Islet precursor cell (in vitro differentiated cells): Measurements from ENCODE around the gene CRISPLD2.
"Not testable (repeated sequence)": the region's sequence is repeated elsewhere in the genome, so short reads cannot be mapped to it uniquely, and the experiment has no call there.

Source experiments
- DNase-seq: peaks from one replicate; pipeline ENCODE4 v3.0.0-alpha.2; 2018

CRISPLD2 gene

DNA sequence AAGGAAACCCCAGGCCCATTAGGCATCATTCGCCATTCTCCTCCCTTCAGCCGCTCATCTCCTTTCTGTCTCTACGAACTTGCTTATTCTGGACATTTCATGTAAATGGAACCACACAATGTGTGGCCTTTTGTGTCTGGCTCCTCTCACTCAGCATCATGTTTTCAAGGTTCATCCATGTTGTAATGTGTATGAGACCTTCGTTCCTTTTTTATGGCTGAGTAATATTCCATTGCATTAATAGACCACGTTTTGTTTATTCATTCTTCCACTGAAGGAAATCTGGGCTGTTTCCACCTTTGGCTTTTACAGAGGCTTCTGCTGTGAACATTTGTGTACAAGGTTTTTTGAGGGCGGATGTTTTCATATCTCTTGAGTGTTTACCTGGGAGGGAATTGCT is 3.2 kb downstream of the CRISPLD2 start:
- no peak for DNase-seq

DNA sequence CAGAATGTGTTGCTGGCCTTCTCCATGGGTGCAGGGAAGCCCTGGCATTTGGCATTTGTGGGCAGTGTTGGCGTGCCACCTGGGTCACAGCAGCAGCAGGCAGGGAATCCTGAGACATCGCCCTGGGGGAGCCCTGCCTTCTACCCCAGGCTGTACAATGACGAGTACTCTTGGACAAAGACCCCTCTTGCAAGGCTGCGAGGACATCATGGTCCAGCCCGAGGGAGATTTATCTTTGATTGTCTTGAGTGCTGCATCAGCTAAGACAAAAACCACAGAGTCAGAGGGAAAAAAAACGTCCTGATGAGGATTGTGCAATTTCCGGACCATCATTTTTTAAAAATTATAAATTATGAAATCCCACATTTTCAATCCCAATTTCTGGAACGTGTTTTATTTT is 3.7 kb downstream of the CRISPLD2 start:
- no peak for DNase-seq

DNA sequence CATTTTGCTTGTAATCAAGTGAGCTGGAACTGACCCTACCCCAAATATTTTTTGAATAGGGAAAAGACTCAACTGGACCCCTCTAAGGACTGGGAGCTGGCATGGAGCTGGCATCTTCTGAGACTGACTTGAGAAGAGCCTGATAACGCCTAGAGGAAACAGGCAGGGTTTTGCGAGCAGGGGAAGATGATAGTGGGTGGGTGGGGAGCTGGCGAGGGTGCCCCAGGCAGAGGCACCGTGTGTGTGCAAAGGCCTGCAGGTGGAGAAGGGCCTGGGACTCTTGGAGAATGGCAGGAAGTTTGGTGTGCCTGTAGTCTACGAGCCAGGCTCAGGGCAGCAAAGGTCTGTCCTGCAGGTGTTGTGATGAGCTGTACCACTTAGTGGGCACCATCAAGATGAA is 4.1 kb downstream of the CRISPLD2 start:
- no peak for DNase-seq

DNA sequence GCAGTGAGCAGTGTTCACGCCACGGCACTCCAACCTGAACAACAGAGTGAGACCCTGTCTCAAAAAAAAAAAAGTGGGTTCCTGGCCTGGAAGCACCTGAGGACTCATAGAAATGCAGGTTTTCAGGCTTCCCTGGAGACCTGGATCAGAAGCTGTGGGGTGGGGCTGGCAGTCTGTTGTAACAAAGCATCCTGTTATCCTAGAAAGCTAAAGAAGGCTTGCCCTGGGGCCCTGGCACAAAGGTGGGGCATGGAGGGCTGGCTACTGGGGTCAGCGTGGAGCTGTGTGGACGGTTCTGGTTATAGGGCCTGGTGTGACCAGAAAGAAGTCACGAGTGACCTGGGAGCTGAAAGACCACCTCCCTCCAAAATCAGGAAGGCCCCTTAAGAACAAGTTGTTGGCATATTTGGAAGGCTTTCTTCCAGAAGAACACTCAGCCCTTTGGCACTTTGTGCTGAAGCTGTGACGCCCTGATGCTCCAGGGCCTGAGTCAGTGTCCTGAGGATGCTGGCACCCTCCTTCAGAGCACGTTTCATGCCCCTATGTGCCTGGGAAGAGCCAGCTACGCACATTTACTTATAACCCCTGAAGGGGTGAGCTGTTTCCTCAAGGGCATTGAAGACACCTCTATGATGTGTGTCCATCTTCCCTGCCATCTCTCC is 6.2 kb downstream of the CRISPLD2 start:
- DNase-seq: no peak

DNA sequence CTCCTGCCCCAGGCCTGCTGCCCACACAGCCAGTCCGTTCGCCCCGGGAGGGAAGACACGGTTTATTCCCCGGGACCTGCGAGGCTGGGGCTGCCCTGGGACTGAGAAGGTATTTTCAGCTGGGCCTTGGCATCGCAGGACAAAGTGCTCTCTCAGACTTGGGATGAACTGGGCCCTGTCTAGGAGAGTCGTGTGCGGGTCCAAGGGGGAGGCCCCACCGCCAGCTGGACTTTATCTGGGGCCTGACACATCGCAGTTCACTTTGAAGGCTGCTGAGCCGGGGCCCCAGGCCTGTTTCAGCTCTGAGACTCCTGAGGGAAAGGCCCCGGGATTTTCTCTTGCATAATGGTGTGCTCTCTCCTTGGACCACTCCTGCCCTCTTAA is 6.8 kb downstream of the CRISPLD2 start:
- DNase-seq: peak; percentile 79

DNA sequence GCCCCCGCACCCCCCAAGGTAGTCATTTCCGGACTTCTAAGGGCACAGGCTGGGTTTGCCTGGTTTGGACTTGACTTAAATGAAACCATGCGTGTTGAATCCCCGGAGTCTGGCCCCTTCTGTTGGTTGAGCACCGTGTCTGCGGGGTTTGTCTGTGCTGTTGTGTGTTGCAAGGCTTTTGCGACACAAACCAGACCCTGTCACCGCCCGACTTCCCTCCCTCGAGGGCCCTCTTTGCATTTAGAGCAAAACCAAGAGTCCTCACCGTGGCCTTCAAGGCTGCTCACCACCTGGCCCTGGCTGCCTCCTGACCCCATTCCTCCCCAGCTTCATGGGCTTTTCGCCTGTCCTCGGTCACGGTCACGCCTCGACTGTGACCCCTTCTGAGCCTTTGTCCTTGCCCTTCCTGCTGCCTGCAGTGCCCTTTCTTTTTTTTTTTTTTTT is 7.4 kb downstream of the CRISPLD2 start:
- DNase-seq: peak; percentile 92

- DNase-seq: no peak
These were observed 8.1 kb downstream of the CRISPLD2 start for GRCh38 chr16:84827897-84828296.

DNA sequence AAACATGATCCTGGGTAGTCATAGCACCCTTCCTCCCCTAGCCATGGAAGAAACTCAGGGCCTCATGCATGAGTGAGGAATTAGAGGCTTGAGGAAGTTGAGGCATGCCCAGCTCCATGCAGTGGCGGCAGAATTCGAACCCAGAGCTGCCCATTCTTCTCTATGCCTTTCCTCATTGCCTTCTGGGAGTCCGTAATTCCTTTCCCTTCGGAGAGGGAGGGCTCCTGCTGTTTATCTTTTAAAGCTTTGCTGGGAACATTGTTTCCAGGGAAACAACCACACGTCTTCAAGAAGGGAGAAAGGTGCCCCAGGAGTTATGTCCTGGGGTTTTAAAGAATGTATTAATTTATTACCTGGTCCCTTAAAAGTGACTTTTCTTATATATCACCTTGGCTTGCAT is 8.5 kb downstream of the CRISPLD2 start:
- DNase-seq: no peak

DNA sequence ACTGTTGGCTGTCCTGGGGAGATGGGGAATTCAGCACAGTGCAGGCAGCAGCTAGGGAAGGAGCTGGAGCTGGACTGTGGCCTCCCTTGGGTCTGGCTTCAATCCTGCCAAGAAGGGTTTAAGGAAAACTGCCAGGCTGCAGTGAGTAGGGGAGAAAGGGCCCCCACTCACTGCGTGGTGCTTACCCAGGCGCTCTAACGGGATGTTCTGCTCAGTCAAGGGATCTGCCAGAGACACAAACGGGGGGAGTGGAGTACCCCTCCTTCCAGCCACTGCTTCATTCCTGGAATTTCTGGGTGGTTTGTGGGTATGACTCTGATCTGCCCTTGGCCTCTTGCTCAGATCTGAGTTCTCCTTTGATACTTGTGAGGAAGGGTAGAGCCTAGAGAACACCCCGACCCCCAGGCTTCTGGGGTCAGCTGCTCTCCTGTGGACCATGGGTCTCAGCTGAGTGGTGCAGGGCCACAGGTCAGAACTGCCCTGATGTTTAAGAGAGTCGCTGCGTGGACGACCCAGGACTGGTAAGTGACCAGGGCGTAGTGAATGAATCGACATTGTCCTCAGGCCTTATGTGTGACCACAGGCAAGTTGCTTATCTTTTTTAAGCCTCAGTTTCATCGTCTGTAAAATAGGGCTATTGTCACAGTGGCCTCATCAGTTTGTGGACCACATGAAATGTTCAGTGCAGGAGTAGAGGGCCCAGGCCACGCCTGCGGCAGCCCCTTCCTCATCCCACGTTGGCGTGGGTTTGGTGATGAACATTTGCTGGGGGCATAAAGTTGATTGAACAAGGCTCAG is 9.6 kb downstream of the CRISPLD2 start:
- DNase-seq: no peak

DNA sequence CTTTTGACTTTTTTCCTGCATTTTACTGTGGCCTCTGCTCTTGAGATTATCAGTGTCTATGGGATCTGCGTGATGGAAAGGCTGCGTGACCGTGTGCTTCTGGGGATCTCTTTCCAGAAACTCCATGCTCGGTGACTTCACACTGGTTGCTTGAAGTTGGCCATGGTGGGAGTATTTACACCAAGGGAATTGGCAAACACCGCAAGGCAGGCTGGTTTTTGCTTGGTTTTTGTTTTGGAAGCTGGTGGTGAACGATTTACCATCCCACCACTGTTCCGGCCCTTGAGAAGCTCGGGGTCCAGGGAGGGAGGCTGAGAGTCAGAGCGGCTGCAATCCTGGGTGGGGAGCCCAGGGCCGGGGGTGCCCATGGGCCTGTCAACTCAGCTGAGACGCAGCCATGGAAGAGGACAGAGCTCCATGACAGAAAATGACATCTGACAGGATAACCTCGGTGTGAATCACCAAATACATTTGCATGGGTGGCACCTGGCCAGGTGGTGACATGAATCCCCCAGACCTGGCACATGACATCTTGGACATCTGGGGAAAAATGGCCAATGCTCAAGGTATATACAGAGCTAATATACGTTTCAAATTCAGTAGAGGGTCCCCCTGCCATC is 11.1 kb downstream of the CRISPLD2 start:
- DNase-seq: no peak

DNA sequence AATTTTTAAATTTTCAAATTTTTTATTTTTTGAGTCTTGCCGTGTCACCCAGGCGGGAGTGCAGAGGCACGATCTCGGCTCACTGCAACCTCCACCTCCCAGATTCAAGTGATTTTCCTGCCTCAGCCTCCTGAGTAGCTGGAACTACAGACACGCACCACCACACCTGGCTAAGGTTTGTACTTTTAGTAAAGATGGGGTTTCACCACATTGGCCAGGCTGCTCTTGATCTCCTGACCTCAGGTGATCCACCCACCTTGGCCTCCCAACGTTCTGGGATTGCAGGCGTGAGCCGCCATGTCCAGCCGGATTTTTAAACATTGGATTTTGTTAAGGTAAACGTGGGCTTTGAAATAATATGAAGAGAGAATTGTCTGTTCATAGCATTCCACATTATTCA is 11.9 kb downstream of the CRISPLD2 start:
- not testable (repeated sequence) for DNase-seq

- DNase-seq: no peak
These were observed 12.8 kb downstream of the CRISPLD2 start for GRCh38 chr16:84832488-84833143.

GRCh38 chr16:84833144-84833500 is 13.3 kb downstream of the CRISPLD2 start:
- no peak for DNase-seq

DNA sequence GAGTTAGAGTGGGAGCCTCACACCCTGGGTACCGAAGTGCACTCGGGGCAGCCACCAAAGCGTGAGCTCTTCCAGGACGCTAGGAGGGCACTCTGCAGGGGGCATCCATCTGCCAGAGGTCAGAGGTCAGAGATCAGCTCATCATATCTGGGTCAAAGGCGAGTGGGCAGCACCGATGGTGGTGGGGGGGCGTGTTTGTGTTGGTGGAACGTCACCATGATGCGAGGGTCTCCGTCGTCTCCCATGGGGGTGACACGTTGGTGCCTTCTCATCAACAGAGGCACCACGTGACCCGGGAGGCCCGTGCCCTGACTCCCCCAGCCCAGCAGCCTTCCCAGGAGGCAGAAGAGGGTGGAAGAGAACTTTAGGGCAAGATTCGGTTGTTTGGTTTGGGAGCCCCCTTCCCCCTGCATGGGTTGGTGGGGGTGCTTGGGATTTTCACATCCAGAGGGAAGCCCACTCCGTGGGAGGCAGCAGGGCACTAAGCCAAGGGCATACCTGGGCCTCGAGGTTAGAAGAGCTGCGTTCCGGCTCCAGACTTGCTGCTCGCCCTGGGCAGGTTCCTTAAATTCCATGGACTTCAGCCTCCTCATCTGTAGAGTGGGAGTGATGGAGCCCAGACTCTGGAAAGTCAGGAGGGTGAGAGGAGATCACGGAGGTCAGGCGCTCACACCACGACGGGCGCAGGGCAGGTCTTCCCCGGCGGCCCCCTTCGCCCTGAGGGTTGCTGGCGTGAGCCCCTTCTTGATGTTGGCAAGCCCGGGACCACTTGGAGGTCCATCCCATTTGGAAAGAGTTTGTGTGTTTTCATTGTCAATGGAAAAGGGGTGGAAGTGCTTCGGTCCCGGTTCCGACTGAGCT is 14.0 kb downstream of the CRISPLD2 start:
- no peak for DNase-seq

GRCh38 chr16:84834403-84834772 is 14.6 kb downstream of the CRISPLD2 start:
- DNase-seq: peak; percentile 77

- DNase-seq: peak; percentile 94
These were observed 16.5 kb downstream of the CRISPLD2 start for GRCh38 chr16:84836234-84836647.

DNA sequence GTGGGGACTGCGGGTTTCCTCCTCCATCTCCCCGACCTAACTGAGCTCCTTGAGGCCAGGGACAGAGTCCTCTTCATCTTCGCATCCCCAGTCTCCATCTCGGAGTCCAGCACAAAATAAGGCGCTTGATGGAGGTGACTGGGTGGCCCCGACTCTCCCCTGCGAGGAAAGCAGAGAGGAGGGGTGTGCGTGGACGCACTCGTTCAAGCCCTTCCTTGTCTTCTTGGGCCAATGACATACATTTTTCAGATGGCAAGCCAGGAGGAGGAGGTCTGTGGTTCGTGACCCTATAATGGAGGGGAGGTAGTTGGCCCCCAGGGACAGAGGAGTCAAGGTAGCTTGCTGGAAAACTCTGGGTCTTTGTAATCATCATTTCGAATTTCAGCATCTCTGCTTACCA is 17.2 kb downstream of the CRISPLD2 start:
- no peak for DNase-seq

- DNase-seq: peak; percentile 81
These were observed 18.7 kb downstream of the CRISPLD2 start for GRCh38 chr16:84838383-84838948.

- DNase-seq: peak; percentile 73
These were observed 19.3 kb downstream of the CRISPLD2 start for GRCh38 chr16:84839054-84839453.

DNA sequence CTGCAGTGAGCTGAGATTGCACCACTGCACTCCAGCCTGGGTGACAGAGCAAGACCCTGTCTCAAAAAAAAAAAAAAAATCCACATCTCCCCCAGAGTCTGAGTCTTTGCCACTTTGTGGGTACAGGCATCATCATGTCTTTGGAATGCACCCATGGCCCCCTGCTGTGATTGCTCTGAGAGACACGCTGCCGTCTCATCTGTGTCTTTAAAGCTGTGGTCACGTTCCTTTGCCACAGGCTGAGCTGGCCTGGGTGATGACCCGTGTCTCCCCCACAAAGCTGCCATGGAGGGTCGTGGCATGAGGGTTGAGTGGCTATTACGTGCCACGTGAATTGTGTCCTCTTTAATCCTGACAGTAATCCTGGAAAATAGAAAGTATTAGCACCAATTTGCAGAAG is 20.2 kb downstream of the CRISPLD2 start:
- DNase-seq: no peak

DNA sequence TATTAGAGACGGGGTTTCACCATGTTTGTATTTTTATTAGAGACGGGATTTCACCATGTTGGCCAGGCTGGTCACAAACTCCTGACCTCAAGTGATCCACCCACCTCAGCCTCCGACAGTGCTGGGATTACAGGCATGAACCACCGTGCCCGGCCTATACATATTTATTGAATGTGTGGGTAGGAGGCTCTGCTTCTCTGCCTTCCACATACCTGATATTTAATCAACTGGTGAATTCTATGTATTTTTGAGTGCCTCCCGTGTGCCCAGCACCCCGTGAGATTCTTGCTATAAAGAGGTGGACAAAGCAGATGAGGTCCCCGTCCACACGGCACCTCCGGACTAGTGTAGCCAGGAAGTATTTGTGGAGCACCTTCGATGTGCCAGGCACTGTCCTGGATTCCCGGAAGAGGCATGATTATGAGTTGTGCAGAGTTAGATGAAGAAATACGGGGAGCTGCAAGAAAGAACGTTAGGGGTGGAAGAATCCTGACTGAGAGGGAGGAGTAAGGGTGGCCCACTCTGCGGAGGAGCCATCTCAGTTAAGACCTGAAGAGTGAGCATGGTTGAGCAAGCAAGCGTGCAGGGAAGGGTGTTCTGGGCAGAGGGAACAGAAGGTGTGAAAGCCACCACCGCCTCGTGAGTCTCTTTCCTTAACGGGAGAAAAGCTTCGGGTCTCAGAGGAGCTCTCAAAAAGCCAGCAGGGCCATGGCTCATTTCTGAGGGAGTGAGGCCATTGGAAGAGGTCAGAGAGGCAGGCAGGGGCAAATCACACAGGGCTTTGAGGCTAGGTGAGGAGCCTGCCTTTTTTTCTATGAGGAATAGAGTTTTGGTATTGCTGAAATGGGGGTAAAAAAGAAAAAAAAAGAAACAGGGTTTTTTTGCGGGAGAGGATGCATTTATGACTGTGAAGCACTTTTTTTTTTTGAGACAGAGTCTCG is 21.2 kb downstream of the CRISPLD2 start:
- no peak for DNase-seq
